ENCODE measurements around the gene FARP2.

- no peak for TF ChIP-seq EZH2 (IDR thresholded peaks at IDR 0.05; ENCODE audit: low read depth, unreplicated experiment)
- no peak for TF ChIP-seq CTCF (conservative IDR thresholded peaks at IDR 0.05; ENCODE audit: low read depth in 2 of 2)
- TF ChIP-seq STAT1 (IDR thresholded peaks at IDR 0.05; ENCODE audit: unreplicated experiment): no peak
- TF ChIP-seq CREB1 (CRISPR knock-in tag; IDR thresholded peaks at IDR 0.05; ENCODE audit: low read depth): no peak
- no peak for TF ChIP-seq ZNF331 (CRISPR knock-in tag; IDR thresholded peaks at IDR 0.05; ENCODE audit: low read depth)
- no peak for TF ChIP-seq REST (IDR thresholded peaks at IDR 0.05; ENCODE audit: unreplicated experiment)
- no peak for TF ChIP-seq POLR2AphosphoS5 (IDR thresholded peaks at IDR 0.05; ENCODE audit: low read depth)
Measured at GRCh38 chr2:241308267-241308666, 47.8 kb upstream of the FARP2 start.

Measured in GM23338 (cell line).